Lung (tissue), 12 donors: ENCODE data around the gene AP1S2. TPM values are rescaled to one million over a fixed set of nuclear protein-coding genes. Genes with fewer than 3 reads are reported as not detected.

ENCODE experiments used
- ATAC-seq: fragments of 200-7000 bp; cut with Tn5 transposase; one replicate; pipeline ENCODE4 v1.9.1; 2020; ENCODE audit warnings: moderate number of reproducible peaks; ENCODE audit not compliant: insufficient read depth, low FRiP score
- DNase-seq, 3 donors: peaks; one replicate each; pipeline ENCODE4 v3.0.0-alpha.2; 2013 to 2017
- H3K27ac ChIP-seq, 2 donors: one replicate each; pipeline ENCODE4 v1.5.1; 2013; ENCODE audit warnings: mild to moderate bottlenecking in 2 of 2, moderate library complexity in 2 of 2, control low read depth in 1 of 2, inconsistent platforms in 1 of 2, low read depth in 1 of 2, low read length in 1 of 2
- H3K27me3 ChIP-seq, 3 donors: one replicate each; pipeline ENCODE4 v1.5.1; 2013; ENCODE audit warnings: low read length in 2 of 3; ENCODE audit not compliant: control insufficient read depth in 3 of 3, insufficient read depth in 3 of 3
- H3K36me3 ChIP-seq, 4 donors: one replicate each; pipeline ENCODE4 v1.5.1; 2013; ENCODE audit warnings: low read length in 4 of 4, mild to moderate bottlenecking in 1 of 4, moderate library complexity in 1 of 4; ENCODE audit not compliant: control insufficient read depth in 4 of 4, insufficient read depth in 4 of 4
- H3K4me1 ChIP-seq, 5 donors: one replicate each; pipeline ENCODE4 v1.5.1; 2013; ENCODE audit warnings: low read length in 5 of 5, mild to moderate bottlenecking in 2 of 5, moderate library complexity in 1 of 5; ENCODE audit not compliant: control insufficient read depth in 5 of 5, insufficient read depth in 5 of 5
- H3K4me3 ChIP-seq: one replicate; pipeline ENCODE4 v1.5.1; 2013; ENCODE audit warnings: mild to moderate bottlenecking, control low read depth, moderate library complexity
- H3K9ac ChIP-seq, 2 donors: one replicate each; pipeline ENCODE4 v1.5.1; 2013; ENCODE audit warnings: low read length in 2 of 2, control low read depth in 1 of 2; ENCODE audit not compliant: insufficient read depth in 1 of 2
- H3K9me3 ChIP-seq, 4 donors: one replicate each; pipeline ENCODE4 v1.5.1; 2013; ENCODE audit warnings: low read length in 3 of 4, mild to moderate bottlenecking in 1 of 4, moderate library complexity in 1 of 4; ENCODE audit not compliant: control insufficient read depth in 4 of 4, insufficient read depth in 3 of 4
- CTCF ChIP-seq: IDR thresholded peaks from 2 replicates; pipeline ENCODE4 v1.5.1; 2012; ENCODE audit warnings: mild to moderate bottlenecking; ENCODE audit errors: control extremely low read depth, extremely low read depth
- WGBS, 2 donors: extraction: QIAGEN DNeasy Blood & Tissue Kit; methylation state at CpG; one replicate each; pipeline ENCODE4 v1.1.7; 2013; 5-methylcytosine and 5-hydroxymethylcytosine counted together
- polyA plus RNA-seq, 2 donors: library from polyadenylated mRNA; stranded (reverse); fragments of 200-250 nt; gene quantifications; one replicate each; pipeline ENCODE4 v1.2.1, GENCODE V29; 2013
- total RNA-seq, 2 donors: library from RNA; depleted of rRNA in 1 of 2; stranded (reverse); fragments of >200 nt in 1 of 2; gene quantifications; one replicate each; pipeline ENCODE4 v1.2.1, GENCODE V29; 2014 to 2021
- donor health status: control.
- donor health status: control.
- donor health status: Bipolar disorder and iron deficiency.
- donor health status: healthy.
- donor health status: DM: yes; HTN: yes; CAD: no.

AP1S2 gene
- total and polyA plus RNA-seq, 4 donors, result 13.5 to 68.9 (median 25.5) TPM

DNA sequence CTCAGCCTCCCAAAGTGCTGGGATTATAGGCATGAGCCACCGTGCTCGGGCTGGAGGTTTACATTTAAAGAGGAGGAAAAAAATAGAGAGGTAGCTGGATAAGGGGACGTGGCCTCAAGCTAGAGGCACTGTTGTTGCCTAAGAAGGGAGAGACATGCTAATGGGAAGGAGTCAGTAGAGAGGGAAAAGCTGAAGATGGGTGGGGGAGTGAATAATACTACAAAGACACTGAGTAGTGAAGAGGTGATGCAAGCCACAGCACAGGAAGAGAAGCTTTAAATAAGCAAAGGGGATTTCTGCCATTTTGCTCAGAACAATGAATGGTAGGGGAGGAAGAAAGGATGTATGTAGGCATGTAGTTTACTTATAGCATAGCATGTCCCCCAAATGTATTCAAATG is 11.5 kb upstream of the AP1S2 start:
- Histone ChIP-seq H3K4me1 (peaks cover 0 to 2% (median 0%) of the 10 kb centered on the region in 5 donors), H3K4me3 (no peak overlapping the region), H3K27ac (no peak overlapping the region), H3K9ac (no peak overlapping the region), H3K36me3 (no peaks in the 10 kb centered on the region), H3K27me3 (peaks cover 0 to 56% (median 50%) of the 10 kb centered on the region in 3 donors), H3K9me3 (peaks cover 0 to 1% (median 0%) of the 10 kb centered on the region in 4 donors)
- ATAC-seq (no peak), DNase-seq (no peak)
- TF ChIP-seq CTCF, result no peak
- 66 to 76% methylated on average over 3 of the region's 3 CpGs for WGBS, 2 donors

- no peak overlapping the region for H3K4me3 ChIP-seq
- H3K27me3 ChIP-seq, result peaks cover 0 to 52% (median 49%) of the 10 kb centered on the region in 3 donors
- DNase-seq (no peak), ATAC-seq (no peak)
- TF ChIP-seq CTCF, result no peak
- peaks cover 0 to 2% (median 0%) of the 10 kb centered on the region in 5 donors for H3K4me1 ChIP-seq
- peaks cover 0 to 2% (median 0%) of the 10 kb centered on the region in 4 donors for H3K9me3 ChIP-seq
- H3K36me3 ChIP-seq, result no peaks in the 10 kb centered on the region
- H3K27ac ChIP-seq, result no peak overlapping the region
- H3K9ac ChIP-seq, result no peak overlapping the region
These were observed 10.0 kb upstream of the AP1S2 start for GRCh38 chrX:15864629-15865028.

DNA sequence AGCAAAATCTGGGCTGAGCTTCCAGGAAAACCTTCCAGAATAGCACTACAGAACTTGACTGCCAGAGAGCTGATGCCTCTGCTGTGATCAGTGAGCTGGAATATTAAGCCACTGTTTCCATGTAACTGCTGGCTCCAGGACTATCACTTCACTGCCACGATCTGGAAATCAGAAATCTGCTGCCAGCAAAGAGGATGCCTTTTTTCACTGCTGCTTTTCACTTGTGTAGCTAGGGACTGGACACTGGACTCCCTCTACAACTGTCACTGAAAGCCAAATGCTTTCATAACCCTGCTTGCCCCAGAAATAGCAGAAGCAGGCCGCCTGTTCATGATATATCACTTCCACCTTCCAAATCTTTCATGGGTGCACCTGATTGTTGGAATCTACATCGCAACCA is 9.4 kb upstream of the AP1S2 start:
- H3K27me3 ChIP-seq, result peaks cover 0 to 53% (median 52%) of the 10 kb centered on the region in 3 donors
- ATAC-seq, result no peak

More for the DNA sequence above, 9.4 kb upstream of the AP1S2 start:
- Histone ChIP-seq H3K36me3 (no peaks in the 10 kb centered on the region), H3K4me3 (no peak overlapping the region), H3K27ac (no peak overlapping the region), H3K9ac (no peak overlapping the region), H3K9me3 (peaks cover 0 to 2% (median 0%) of the 10 kb centered on the region in 4 donors), H3K4me1 (peaks cover 0 to 2% (median 0%) of the 10 kb centered on the region in 5 donors)
- TF ChIP-seq CTCF, result no peak
- 65 to 73% methylated on average over 3 of the region's 3 CpGs for WGBS, 2 donors
- DNase-seq, result peak in 1 of 3 donors; percentile 25
